Endodermal cell (in vitro differentiated cells): ENCODE results near the gene ZBTB45. TPM values are rescaled to one million over a fixed set of nuclear protein-coding genes. Genes with fewer than 3 reads are reported as not detected.
"Not testable (repeated sequence)": the region's sequence is repeated elsewhere in the genome, so short reads cannot be mapped to it uniquely, and the experiment has no call there.

Experiments
- DNase-seq: peaks from one replicate; pipeline ENCODE4 v3.0.0-alpha.2; 2017
- H3K27ac ChIP-seq: 2 replicates; pipeline ENCODE4 v1.5.1; 2013; ENCODE audit warnings: mild to moderate bottlenecking, low read depth, low read length, moderate library complexity
- H3K27me3 ChIP-seq: 2 replicates; pipeline ENCODE4 v1.6.1; 2013; ENCODE audit warnings: mild to moderate bottlenecking, low read length, moderate library complexity; ENCODE audit not compliant: insufficient read depth, control insufficient read depth, poor library complexity, severe bottlenecking
- H3K36me3 ChIP-seq: 2 replicates; pipeline ENCODE4 v1.7.0; 2013; ENCODE audit warnings: mild to moderate bottlenecking, low read length, moderate library complexity; ENCODE audit not compliant: control insufficient read depth, insufficient read depth
- H3K4me1 ChIP-seq: one replicate; pipeline ENCODE4 v1.7.0; 2013; ENCODE audit warnings: low read length; ENCODE audit not compliant: control insufficient read depth, insufficient read depth
- H3K4me3 ChIP-seq: 2 replicates; pipeline ENCODE4 v1.5.1; 2013; ENCODE audit warnings: mild to moderate bottlenecking, low read length, moderate library complexity
- H3K9ac ChIP-seq: 2 replicates; pipeline ENCODE4 v1.6.1; 2013; ENCODE audit warnings: mild to moderate bottlenecking, low read length, moderate library complexity; ENCODE audit not compliant: poor library complexity, severe bottlenecking; ENCODE audit errors: extremely low read depth
- H3K9me3 ChIP-seq: 2 replicates; pipeline ENCODE4 v1.6.1; 2013; ENCODE audit warnings: mild to moderate bottlenecking, low read length, moderate library complexity; ENCODE audit not compliant: control insufficient read depth
- H3K27ac Mint-ChIP-seq: 2 replicates; pipeline ENCODE4 v1.8.0; 2020; ENCODE audit warnings: mixed read lengths
- H3K27me3 Mint-ChIP-seq: 2 replicates; pipeline ENCODE4 v1.8.0; 2021; ENCODE audit warnings: mild to moderate bottlenecking, mixed read lengths; ENCODE audit not compliant: insufficient read depth
- H3K36me3 Mint-ChIP-seq: 2 replicates; pipeline ENCODE4 v1.8.0; 2020; ENCODE audit warnings: low read depth, mixed read lengths
- H3K4me1 Mint-ChIP-seq: 2 replicates; pipeline ENCODE4 v1.8.0; 2020; ENCODE audit warnings: mixed read lengths
- H3K4me3 Mint-ChIP-seq: 2 replicates; pipeline ENCODE4 v1.8.0; 2020; ENCODE audit warnings: mild to moderate bottlenecking, moderate library complexity, mixed read lengths
- H3K9me3 Mint-ChIP-seq: 2 replicates; pipeline ENCODE4 v1.8.0; 2020; ENCODE audit warnings: mild to moderate bottlenecking, mixed read lengths
- WGBS, 2 experiments: methylation state at CpG; one replicate each; pipeline versions ENCODE4 v1.1.5 to v1.1.7; 2013; ENCODE audit warnings: missing lambda C conversion rate in 2 of 2, mixed read lengths in 1 of 2; ENCODE audit not compliant: insufficient coverage in 1 of 2, insufficient read length in 1 of 2; 5-methylcytosine and 5-hydroxymethylcytosine counted together
- total RNA-seq, 2 donors: library from RNA; stranded (reverse); fragmentation: NEBNext Ultra II Directional in 1 of 2; extraction: Animal tissue kit (Norgen Biotek cat#: 25700) in 1 of 2; gene quantifications; 2 replicates in 1 of 2; 3 replicates in 1 of 2; pipeline ENCODE4 v1.2.1, GENCODE V29; 2021
- TF ChIP-seq, protein P1 (sequence below): fragments of 200-600 bp; sonication (generic); conservative IDR thresholded peaks from 2 replicates; pipeline ENCODE4 v1.5.0; 2021; ENCODE audit warnings: antibody characterized with exemption, mild to moderate bottlenecking

Gene ZBTB45
- total RNA-seq, 2 donors from 2014 or later = 19.0 to 19.4 TPM

DNA sequence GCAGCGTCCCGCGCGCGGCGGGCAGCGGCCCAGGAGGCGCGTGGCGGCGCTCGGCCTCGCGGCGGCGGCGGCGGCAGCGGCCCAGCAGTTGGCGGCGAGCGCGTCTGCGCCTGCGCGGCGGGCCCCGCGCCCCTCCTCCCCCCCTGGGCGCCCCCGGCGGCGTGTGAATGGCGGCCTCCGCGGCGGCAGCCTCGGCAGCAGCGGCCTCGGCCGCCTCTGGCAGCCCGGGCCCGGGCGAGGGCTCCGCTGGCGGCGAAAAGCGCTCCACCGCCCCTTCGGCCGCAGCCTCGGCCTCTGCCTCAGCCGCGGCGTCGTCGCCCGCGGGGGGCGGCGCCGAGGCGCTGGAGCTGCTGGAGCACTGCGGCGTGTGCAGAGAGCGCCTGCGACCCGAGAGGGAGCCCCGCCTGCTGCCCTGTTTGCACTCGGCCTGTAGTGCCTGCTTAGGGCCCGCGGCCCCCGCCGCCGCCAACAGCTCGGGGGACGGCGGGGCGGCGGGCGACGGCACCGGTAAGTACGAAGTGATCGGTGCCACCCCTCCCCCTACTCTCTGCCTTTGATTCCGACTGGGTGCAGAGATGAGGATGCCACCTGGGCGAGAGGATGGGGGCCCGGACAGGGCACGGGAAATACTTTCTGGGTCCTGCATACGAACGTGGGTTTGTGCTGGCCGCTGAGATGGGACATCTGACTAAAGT is 25.1 kb upstream of the ZBTB45 start:
- peaks cover 29% of the 10 kb centered on the region for H3K27me3 Mint-ChIP-seq
- Histone ChIP-seq H3K27me3 (peaks cover 26% of the 10 kb centered on the region), H3K27ac (peak overlapping the region; percentile 98), H3K9me3 (no peaks in the 10 kb centered on the region), H3K4me1 (peaks cover 4% of the 10 kb centered on the region), H3K9ac (peak overlapping the region; percentile 87), H3K36me3 (peaks cover 46% of the 10 kb centered on the region), H3K4me3 (peak overlapping the region; percentile 100)
- peaks cover 13% of the 10 kb centered on the region for H3K4me1 Mint-ChIP-seq
- no peak for DNase-seq
- peak overlapping the region; percentile 100 for H3K27ac Mint-ChIP-seq
- 0% methylated on average over 13 to 91 of the region's 92 CpGs for WGBS, 2 experiments
- no peaks in the 10 kb centered on the region for H3K9me3 Mint-ChIP-seq
- TF ChIP-seq, protein P1, sequence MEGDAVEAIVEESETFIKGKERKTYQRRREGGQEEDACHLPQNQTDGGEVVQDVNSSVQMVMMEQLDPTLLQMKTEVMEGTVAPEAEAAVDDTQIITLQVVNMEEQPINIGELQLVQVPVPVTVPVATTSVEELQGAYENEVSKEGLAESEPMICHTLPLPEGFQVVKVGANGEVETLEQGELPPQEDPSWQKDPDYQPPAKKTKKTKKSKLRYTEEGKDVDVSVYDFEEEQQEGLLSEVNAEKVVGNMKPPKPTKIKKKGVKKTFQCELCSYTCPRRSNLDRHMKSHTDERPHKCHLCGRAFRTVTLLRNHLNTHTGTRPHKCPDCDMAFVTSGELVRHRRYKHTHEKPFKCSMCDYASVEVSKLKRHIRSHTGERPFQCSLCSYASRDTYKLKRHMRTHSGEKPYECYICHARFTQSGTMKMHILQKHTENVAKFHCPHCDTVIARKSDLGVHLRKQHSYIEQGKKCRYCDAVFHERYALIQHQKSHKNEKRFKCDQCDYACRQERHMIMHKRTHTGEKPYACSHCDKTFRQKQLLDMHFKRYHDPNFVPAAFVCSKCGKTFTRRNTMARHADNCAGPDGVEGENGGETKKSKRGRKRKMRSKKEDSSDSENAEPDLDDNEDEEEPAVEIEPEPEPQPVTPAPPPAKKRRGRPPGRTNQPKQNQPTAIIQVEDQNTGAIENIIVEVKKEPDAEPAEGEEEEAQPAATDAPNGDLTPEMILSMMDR = no peak
- H3K4me3 Mint-ChIP-seq = peak overlapping the region; percentile 98
- peaks cover 42% of the 10 kb centered on the region for H3K36me3 Mint-ChIP-seq

DNA sequence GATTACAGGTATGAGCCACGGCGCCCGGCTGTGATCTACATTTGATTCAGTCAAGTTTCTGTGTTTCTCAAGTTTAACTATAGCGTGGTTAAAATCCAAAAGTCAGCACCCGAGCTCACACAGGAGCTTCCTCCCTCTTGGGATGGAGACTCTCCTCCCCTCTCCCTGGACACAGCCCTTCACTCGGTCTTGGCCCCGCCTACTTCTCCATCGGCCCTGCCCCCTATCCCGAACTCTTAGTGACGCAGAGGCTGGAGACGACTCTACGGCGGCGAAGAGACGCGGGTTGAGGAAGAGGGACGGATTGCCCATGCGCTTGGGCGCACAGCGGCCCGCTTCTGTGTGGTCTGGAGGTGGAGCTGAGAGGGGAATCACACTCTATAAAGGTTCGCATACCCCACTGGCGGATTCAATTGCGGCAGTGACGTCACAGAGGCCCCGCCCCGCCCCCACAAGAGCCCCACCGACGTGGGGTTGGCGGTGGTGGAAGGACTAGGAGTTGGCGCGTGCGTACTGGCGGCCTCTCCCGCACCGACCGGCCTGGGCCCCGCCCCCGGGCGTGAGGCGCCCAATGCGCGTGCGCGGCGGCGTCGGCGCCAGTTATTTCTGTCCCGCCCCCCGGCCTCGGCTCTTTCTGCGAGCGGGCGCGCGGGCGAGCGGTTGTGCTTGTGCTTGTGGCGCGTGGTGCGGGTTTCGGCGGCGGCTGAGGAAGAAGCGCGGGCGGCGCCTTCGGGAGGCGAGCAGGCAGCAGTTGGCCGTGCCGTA is 24.4 kb upstream of the ZBTB45 start, which contains the start of gene TRIM28:
Gene TRIM28 (plus strand): TSS at position 239 of the 765 bp plus-strand sequence. CDS start 694 bp downstream, outside the sequence.
- Mint-ChIP-seq H3K27me3 (peaks cover 35% of the 10 kb centered on the region), H3K4me1 (peaks cover 13% of the 10 kb centered on the region), H3K36me3 (peaks cover 37% of the 10 kb centered on the region), H3K27ac (peak within 1 kb of the TSS; percentile 100), H3K4me3 (peak within 1 kb of the TSS; percentile 98), H3K9me3 (no peaks in the 10 kb centered on the region)
- DNase-seq = peak; percentile 99
- H3K9me3 ChIP-seq = no peaks in the 10 kb centered on the region
- peak within 1 kb of the TSS; percentile 100 for H3K4me3 ChIP-seq
- 0% methylated on average over 29 to 73 of the region's 73 CpGs for WGBS, 2 experiments
- H3K27me3 ChIP-seq = peaks cover 33% of the 10 kb centered on the region
- H3K9ac ChIP-seq = peak within 1 kb of the TSS; percentile 87
- H3K27ac ChIP-seq = peak within 1 kb of the TSS; percentile 98
- TF ChIP-seq, protein P1 = peak; percentile 34
- H3K4me1 ChIP-seq = peaks cover 4% of the 10 kb centered on the region
- peaks cover 38% of the 10 kb centered on the region for H3K36me3 ChIP-seq

DNA sequence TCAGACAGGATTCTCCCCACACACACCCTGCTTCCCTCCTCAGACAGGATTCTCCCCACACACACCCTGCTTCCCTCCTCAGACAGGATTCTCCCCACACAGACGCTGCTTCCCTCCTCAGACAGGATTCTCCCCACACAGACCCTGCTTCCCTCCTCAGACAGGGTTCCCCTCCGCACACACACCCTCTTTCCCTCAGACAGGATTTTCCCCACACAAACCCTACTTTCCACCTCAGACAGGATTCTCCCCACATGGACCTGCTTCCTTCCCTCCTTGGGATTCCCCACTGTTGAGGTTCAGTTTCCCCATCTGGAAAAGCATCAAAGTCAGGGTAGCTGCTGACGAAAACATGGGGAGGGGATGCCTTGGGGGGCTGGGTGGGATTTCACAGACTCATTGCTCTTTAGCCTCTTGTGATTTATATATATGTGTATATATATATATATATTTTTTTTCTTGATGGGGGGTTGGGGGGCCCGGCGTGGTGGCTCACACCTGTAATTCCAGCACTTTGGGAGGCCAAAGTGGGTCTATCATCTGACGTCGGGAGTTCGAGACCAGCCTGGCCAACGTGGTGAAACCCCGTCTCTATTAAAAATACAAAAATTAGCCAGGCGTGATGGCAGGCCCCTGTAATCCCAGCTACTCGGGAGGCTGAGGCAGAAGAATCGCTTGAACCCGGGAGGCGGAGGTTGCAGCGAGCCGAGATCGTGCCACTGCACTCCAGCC is 23.2 kb upstream of the ZBTB45 start:
- 91 to 96% methylated on average over 10 to 18 of the region's 18 CpGs for WGBS, 2 experiments
- not testable (repeated sequence) for H3K4me1 ChIP-seq, H3K9me3 ChIP-seq, DNase-seq, H3K4me3 ChIP-seq, H3K27ac Mint-ChIP-seq, H3K27ac ChIP-seq, H3K9ac ChIP-seq, H3K9me3 Mint-ChIP-seq
- H3K36me3 ChIP-seq = peaks cover 26% of the 10 kb centered on the region
- Mint-ChIP-seq H3K4me1 (peaks cover 16% of the 10 kb centered on the region), H3K4me3 (peak overlapping the region; percentile 98), H3K36me3 (peaks cover 27% of the 10 kb centered on the region), H3K27me3 (peaks cover 38% of the 10 kb centered on the region)
- H3K27me3 ChIP-seq = peaks cover 37% of the 10 kb centered on the region

DNA sequence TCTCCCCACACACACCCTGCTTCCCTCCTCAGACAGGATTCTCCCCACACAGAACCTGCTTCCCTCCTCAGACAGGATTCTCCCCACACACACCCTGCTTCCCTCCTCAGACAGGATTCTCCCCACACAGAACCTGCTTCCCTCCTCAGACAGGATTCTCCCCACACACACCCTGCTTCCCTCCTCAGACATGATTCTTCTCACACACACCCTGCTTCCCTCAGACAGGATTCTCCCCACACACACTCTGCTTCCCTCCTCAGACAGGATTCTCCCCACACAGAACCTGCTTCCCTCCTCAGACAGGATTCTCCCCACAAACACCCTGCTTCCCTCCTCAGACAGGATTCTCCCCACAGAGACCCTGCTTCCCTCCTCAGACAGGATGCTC is 19.6 kb upstream of the ZBTB45 start:
- H3K4me3 ChIP-seq, H3K9ac ChIP-seq, H3K36me3 Mint-ChIP-seq, H3K4me1 ChIP-seq, H3K4me1 Mint-ChIP-seq, H3K36me3 ChIP-seq, DNase-seq, H3K27ac Mint-ChIP-seq, H3K9me3 ChIP-seq, H3K27ac ChIP-seq, H3K9me3 Mint-ChIP-seq: not testable (repeated sequence)
- Mint-ChIP-seq H3K27me3 (peaks cover 39% of the 10 kb centered on the region), H3K4me3 (peak overlapping the region; percentile 56)
- H3K27me3 ChIP-seq = peaks cover 37% of the 10 kb centered on the region
